Measurements from ENCODE around the gene STRN4. TPM values are rescaled to one million over a fixed set of nuclear protein-coding genes. Genes with fewer than 3 reads are reported as not detected.

STRN4 gene
- 10 to 100 TPM; 52.5 to 63.5 TPM for total RNA-seq

- intact Hi-C loops (cut with micrococcal nuclease), result no loop called here
- H3K9me3 Mint-ChIP-seq, result no peaks in the 10 kb centered on the region
- ATAC-seq, result peak; percentile 81
- H3K4me1 Mint-ChIP-seq (ENCODE audit: low read depth), result peaks cover 47% of the 10 kb centered on the region
- peaks cover 10% of the 10 kb centered on the region for H3K36me3 Mint-ChIP-seq (ENCODE audit: low read depth)
- ChIA-PET CTCF (interaction anchor here (1.4 to 3.5 kb wide), 4 partner anchors 7 to 41 kb away, joined by 3 to 11 read pairs (median 8); no protein-coding TSS in a partner anchor), POLR2A (interaction anchor here (1.0 to 1.4 kb wide), 2 partner anchors 13 to 146 kb away, joined by 4 read pairs; no protein-coding TSS in a partner anchor)
- H3K27me3 Mint-ChIP-seq, result no peaks in the 10 kb centered on the region
- DNase-seq, result peak; percentile 63
- TF ChIP-seq CTCF (IDR thresholded peaks at IDR 0.05), result no peak
- H3K27ac Mint-ChIP-seq, result peak within 1 kb of the TSS; percentile 88
- H3K4me3 Mint-ChIP-seq, result peak within 1 kb of the TSS; percentile 91
Observed at GRCh38 chr19:46746281-46747057, at the start of gene STRN4. Gene STRN4, minus strand, starts transcription at chr19:46746450. Its CDS starts 20 bp downstream, at chr19:46746430.

GRCh38 chr19:46791944-46792343 is 45.7 kb upstream of the STRN4 start:
- peaks cover 7% of the 10 kb centered on the region for H3K36me3 Mint-ChIP-seq (ENCODE audit: low read depth)
- no peak overlapping the region for H3K4me3 Mint-ChIP-seq
- POLR2A ChIA-PET, result interaction anchor here (0.5 to 1.2 kb wide), 3 partner anchors 22 to 78 kb away, joined by 3 read pairs; no protein-coding TSS in a partner anchor
- TF ChIP-seq CTCF (IDR thresholded peaks at IDR 0.05), result no peak
- CTCF ChIA-PET, result interaction anchor here (0.8 to 4.1 kb wide), 3 partner anchors 25 to 59 kb away, joined by 3 to 13 read pairs (median 4); partner anchors contain the start of gene AP2S1
- H3K4me1 Mint-ChIP-seq (ENCODE audit: low read depth), result peaks cover 21% of the 10 kb centered on the region
- ATAC-seq, result peak; percentile 14
- DNase-seq, result peak; percentile 47
- intact Hi-C loops (cut with micrococcal nuclease), result no loop called here
- H3K27me3 Mint-ChIP-seq, result no peaks in the 10 kb centered on the region
- H3K27ac Mint-ChIP-seq, result peak overlapping the region; percentile 57
- H3K9me3 Mint-ChIP-seq, result peaks cover 2% of the 10 kb centered on the region

GRCh38 chr19:46789371-46789770 is 43.1 kb upstream of the STRN4 start:
- ATAC-seq (no peak), DNase-seq (no peak)
- Mint-ChIP-seq H3K27ac (no peak overlapping the region), H3K4me1 (ENCODE audit: low read depth) (peaks cover 21% of the 10 kb centered on the region), H3K4me3 (no peak overlapping the region), H3K36me3 (ENCODE audit: low read depth) (peaks cover 32% of the 10 kb centered on the region), H3K9me3 (peaks cover 2% of the 10 kb centered on the region), H3K27me3 (no peaks in the 10 kb centered on the region)
- POLR2A ChIA-PET, result interaction anchor here (0.6 to 5.6 kb wide), 13 partner anchors 7 to 324 kb away, joined by 3 to 47 read pairs (median 5); partner anchors contain the start of genes AP2S1, CALM3 and ZC3H4
- CTCF ChIA-PET, result interaction anchor here (1.0 to 3.4 kb wide), 6 partner anchors 23 to 127 kb away, joined by 3 to 20 read pairs (median 4); no protein-coding TSS in a partner anchor
- intact Hi-C loops (cut with micrococcal nuclease), result loop anchor here (10.0 kb wide), 1 partner anchor 55 kb away; no protein-coding TSS in a partner anchor
- no peak for TF ChIP-seq CTCF (IDR thresholded peaks at IDR 0.05)

- intact Hi-C loops (cut with micrococcal nuclease), result loop anchor here (10.0 kb wide), 1 partner anchor 56 kb away; no protein-coding TSS in a partner anchor
- Mint-ChIP-seq H3K27me3 (no peaks in the 10 kb centered on the region), H3K27ac (peak overlapping the region; percentile 98), H3K9me3 (peaks cover 2% of the 10 kb centered on the region), H3K36me3 (ENCODE audit: low read depth) (peaks cover 36% of the 10 kb centered on the region), H3K4me1 (ENCODE audit: low read depth) (peaks cover 23% of the 10 kb centered on the region), H3K4me3 (peak overlapping the region; percentile 98)
- ChIA-PET CTCF (interaction anchor here (1.0 to 3.4 kb wide), 8 partner anchors 22 to 202 kb away, joined by 3 to 20 read pairs (median 4); no protein-coding TSS in a partner anchor), POLR2A (interaction anchor here (0.6 to 5.6 kb wide), 21 partner anchors 8 to 438 kb away, joined by 3 to 47 read pairs (median 5); partner anchors contain the start of genes AP2S1, CALM3 and ZC3H4)
- no peak for TF ChIP-seq CTCF (IDR thresholded peaks at IDR 0.05)
- ATAC-seq (no peak), DNase-seq (no peak)
Observed at GRCh38 chr19:46788968-46789338, 42.7 kb upstream of the STRN4 start.
